Trophoblast cell (in vitro differentiated cells and primary cell): Measurements from ENCODE around the gene HNRNPUL1.

Source experiments
- DNase-seq, 2 donors: peaks; one replicate each; pipeline ENCODE4 v3.0.0-alpha.2; 2016
- H2AFZ ChIP-seq: 2 replicates; pipeline ENCODE4 v1.6.1; 2013; ENCODE audit warnings: low read length, moderate library complexity, mild to moderate bottlenecking; ENCODE audit not compliant: insufficient read depth, poor library complexity
- H2AK5ac ChIP-seq: 2 replicates; pipeline ENCODE4 v1.6.1; 2013; ENCODE audit warnings: mild to moderate bottlenecking, low read length
- H2BK120ac ChIP-seq: 2 replicates; pipeline ENCODE4 v1.6.1; 2013; ENCODE audit warnings: low read length, mild to moderate bottlenecking, moderate library complexity; ENCODE audit not compliant: insufficient read depth, poor library complexity
- H2BK12ac ChIP-seq: 2 replicates; pipeline ENCODE4 v1.6.1; 2013; ENCODE audit warnings: mild to moderate bottlenecking, low read length, moderate library complexity
- H2BK5ac ChIP-seq: 2 replicates; pipeline ENCODE4 v1.6.1; 2013; ENCODE audit warnings: low read length, low read depth, moderate library complexity, mild to moderate bottlenecking; ENCODE audit not compliant: poor library complexity
- H3K14ac ChIP-seq: 2 replicates; pipeline ENCODE4 v1.6.1; 2013; ENCODE audit warnings: mild to moderate bottlenecking, low read length
- H3K18ac ChIP-seq: 2 replicates; pipeline ENCODE4 v1.6.1; 2013; ENCODE audit warnings: mild to moderate bottlenecking, low read length
- H3K23ac ChIP-seq: 2 replicates; pipeline ENCODE4 v1.6.1; 2013; ENCODE audit warnings: low read length
- H3K27ac ChIP-seq: 2 replicates; pipeline ENCODE4 v1.5.1; 2013; ENCODE audit warnings: low read depth, mild to moderate bottlenecking, inconsistent platforms, low read length, moderate library complexity
- H3K27me3 ChIP-seq: 2 replicates; pipeline ENCODE4 v1.6.1; 2013; ENCODE audit warnings: inconsistent platforms, mild to moderate bottlenecking, low read length, moderate library complexity; ENCODE audit not compliant: insufficient read depth
- H3K36me3 ChIP-seq, 2 experiments: 1 replicate in 1 of 2; 2 replicates in 1 of 2; pipeline ENCODE4 v1.6.1; 2013; ENCODE audit warnings: low read length in 2 of 2, mild to moderate bottlenecking in 2 of 2, moderate library complexity in 1 of 2; ENCODE audit not compliant: insufficient read depth in 2 of 2, control insufficient read depth in 1 of 2
- H3K4ac ChIP-seq: 2 replicates; pipeline ENCODE4 v1.6.1; 2013; ENCODE audit warnings: low read depth, mild to moderate bottlenecking, low read length, moderate library complexity
- H3K4me1 ChIP-seq, 2 experiments: 1 replicate in 1 of 2; 2 replicates in 1 of 2; pipeline ENCODE4 v1.6.1; 2013; ENCODE audit warnings: low read length in 2 of 2, mild to moderate bottlenecking in 2 of 2, moderate library complexity in 1 of 2; ENCODE audit not compliant: insufficient read depth in 2 of 2, control insufficient read depth in 1 of 2
- H3K4me2 ChIP-seq: 2 replicates; pipeline ENCODE4 v1.6.1; 2013; ENCODE audit warnings: inconsistent platforms, mild to moderate bottlenecking, low read length, moderate library complexity
- H3K4me3 ChIP-seq: 2 replicates; pipeline ENCODE4 v1.5.1; 2013; ENCODE audit warnings: mild to moderate bottlenecking, low read depth, low read length, inconsistent platforms
- H3K79me1 ChIP-seq: one replicate; pipeline ENCODE4 v1.6.1; 2013; ENCODE audit warnings: low read length
- H3K79me2 ChIP-seq: 2 replicates; pipeline ENCODE4 v1.6.1; 2013; ENCODE audit warnings: low read length, mild to moderate bottlenecking; ENCODE audit not compliant: control insufficient read depth, insufficient read depth, poor library complexity
- H3K9ac ChIP-seq: 2 replicates; pipeline ENCODE4 v1.6.1; 2013; ENCODE audit warnings: mild to moderate bottlenecking, low read length
- H3K9me3 ChIP-seq: 2 replicates; pipeline ENCODE4 v1.6.1; 2013; ENCODE audit warnings: low read depth, mild to moderate bottlenecking, control low read depth, inconsistent platforms, low read length; ENCODE audit not compliant: insufficient read depth
- H4K12ac ChIP-seq: 2 replicates; pipeline ENCODE4 v1.6.1; 2013; ENCODE audit warnings: low read depth, mild to moderate bottlenecking, low read length, moderate library complexity
- H4K8ac ChIP-seq: 2 replicates; pipeline ENCODE4 v1.6.1; 2013; ENCODE audit warnings: low read depth, mild to moderate bottlenecking, low read length, moderate library complexity
- H4K91ac ChIP-seq: one replicate; pipeline ENCODE4 v1.6.1; 2013; ENCODE audit warnings: low read depth, mild to moderate bottlenecking, low read length, moderate library complexity
- WGBS: extraction: QIAGEN DNeasy Blood & Tissue Kit; methylation state at CpG from one replicate; pipeline ENCODE4 v1.1.7; 2013; ENCODE audit warnings: missing lambda C conversion rate; ENCODE audit not compliant: insufficient read length, insufficient coverage; ENCODE audit errors: extremely low coverage; 5-methylcytosine and 5-hydroxymethylcytosine counted together

The HNRNPUL1 gene

DNA sequence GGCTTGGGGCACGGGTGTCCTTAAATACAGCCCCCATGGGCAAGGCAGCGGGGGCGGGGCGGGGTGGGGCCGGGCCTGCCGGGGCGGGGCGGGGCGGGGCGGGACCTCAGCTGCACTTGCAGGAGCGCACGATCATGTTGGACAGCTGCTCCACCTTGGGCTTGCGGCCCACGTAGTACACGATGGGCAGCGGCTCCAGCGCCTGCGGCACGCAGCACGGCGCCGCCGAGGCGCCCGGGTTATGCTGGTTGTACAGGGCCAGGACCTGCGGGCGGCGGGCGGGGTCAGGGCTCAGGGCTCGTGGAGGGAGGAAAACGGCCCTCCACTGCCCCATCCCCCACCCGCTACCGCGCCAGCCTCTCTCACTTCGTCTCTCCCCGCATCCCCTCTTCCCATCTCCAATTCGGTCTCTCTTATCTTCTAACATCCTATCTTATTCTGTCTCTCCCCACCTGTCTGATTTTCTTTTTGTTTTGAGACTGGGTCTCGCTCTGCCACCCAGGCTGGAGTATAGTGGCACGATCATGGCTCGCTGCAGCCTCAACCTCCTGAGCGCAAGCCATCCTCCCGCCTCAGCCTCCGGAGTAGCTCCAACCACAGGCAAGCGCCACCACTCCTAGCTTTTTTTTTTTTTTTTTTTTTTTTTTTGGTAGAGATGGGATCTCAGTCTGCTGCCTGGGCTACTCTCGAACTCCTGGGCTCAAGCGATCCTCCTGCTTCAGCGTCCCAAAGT, 66.9 kb downstream of the HNRNPUL1 start:
- no CpG with 5 or more reads among the region's 47 CpGs for WGBS
- no peak overlapping the region for H2BK12ac ChIP-seq

DNA sequence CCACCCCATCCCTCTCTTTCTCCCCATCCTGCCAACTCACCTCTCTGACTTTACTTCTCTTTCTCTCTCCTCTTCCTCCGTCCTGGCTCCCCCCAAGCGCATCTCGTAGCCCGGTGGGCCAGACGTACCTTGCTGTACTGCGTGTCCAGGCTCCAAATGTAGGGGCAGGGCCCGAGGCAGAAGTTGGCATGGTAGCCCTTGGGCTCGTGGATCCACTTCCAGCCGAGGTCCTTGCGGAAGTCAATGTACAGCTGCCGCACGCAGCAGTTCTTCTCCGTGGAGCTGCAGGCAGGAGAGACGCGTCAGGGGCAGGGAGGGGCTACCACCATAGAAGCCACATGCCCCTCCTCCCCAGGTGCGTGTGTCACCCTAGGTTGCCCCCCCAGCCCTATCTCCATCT, 67.8 kb downstream of the HNRNPUL1 start:
- Histone ChIP-seq H2BK5ac (no peak overlapping the region), H3K9ac (no peak overlapping the region), H4K12ac (no peak overlapping the region), H2BK12ac (no peak overlapping the region), H3K23ac (no peak overlapping the region), H3K4me1 (peaks cover 10 to 13% of the 10 kb centered on the region in 2 experiments), H3K4me3 (no peak overlapping the region), H2AK5ac (no peak overlapping the region), H3K79me1 (peaks cover 7% of the 10 kb centered on the region), H3K27ac (no peak overlapping the region), H3K4me2 (no peak overlapping the region), H4K8ac (no peak overlapping the region), H3K18ac (no peak overlapping the region), H2AFZ (no peak overlapping the region), H3K27me3 (no peaks in the 10 kb centered on the region), H3K4ac (no peak overlapping the region), H3K36me3 (peaks cover 53 to 58% of the 10 kb centered on the region in 2 experiments), H2BK120ac (no peak overlapping the region), H4K91ac (no peak overlapping the region), H3K79me2 (peaks cover 2% of the 10 kb centered on the region), H3K14ac (no peak overlapping the region), H3K9me3 (peaks cover 3% of the 10 kb centered on the region)
- DNase-seq = peak in 1 of 2 donors; percentile 56
- no CpG with 5 or more reads among the region's 16 CpGs for WGBS

More for the DNA sequence above, 66.9 kb downstream of the HNRNPUL1 start:
- Histone ChIP-seq H3K79me2 (peaks cover 4% of the 10 kb centered on the region), H3K14ac (no peak overlapping the region), H3K27me3 (no peaks in the 10 kb centered on the region), H3K27ac (no peak overlapping the region), H3K18ac (no peak overlapping the region), H3K9me3 (peaks cover 3% of the 10 kb centered on the region), H3K4me1 (peaks cover 15 to 18% of the 10 kb centered on the region in 2 experiments), H3K4me3 (no peak overlapping the region), H2AK5ac (no peak overlapping the region), H3K4ac (no peak overlapping the region), H2AFZ (no peak overlapping the region), H3K79me1 (peaks cover 10% of the 10 kb centered on the region), H3K4me2 (no peak overlapping the region), H4K8ac (no peak overlapping the region), H3K36me3 (peaks cover 49 to 57% of the 10 kb centered on the region in 2 experiments), H3K23ac (no peak overlapping the region), H2BK120ac (no peak overlapping the region), H4K91ac (no peak overlapping the region), H3K9ac (no peak overlapping the region), H2BK5ac (no peak overlapping the region), H4K12ac (no peak overlapping the region)
- DNase-seq = peak; percentile 96

DNA sequence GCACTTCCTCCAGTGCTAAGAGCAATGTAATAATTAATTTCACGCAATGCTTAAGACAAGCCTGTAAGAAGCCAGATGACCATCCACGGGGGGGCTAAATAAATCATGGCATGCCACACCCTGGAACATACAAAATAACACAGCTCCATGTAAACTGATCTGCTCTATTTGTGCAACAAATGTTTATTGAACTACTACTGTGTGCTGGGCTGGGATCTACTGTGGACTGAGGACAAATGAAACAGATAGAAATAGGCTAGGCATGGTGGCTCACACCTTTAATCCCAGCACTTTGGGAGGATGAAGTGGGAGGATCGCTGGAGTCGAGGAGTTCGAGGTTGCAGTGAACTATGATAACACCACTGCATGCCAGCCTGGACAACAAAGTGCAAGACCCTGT, 68.3 kb downstream of the HNRNPUL1 start:
- no peak overlapping the region for H2AK5ac ChIP-seq
- no peak overlapping the region for H3K14ac ChIP-seq
- no CpG with 5 or more reads among the region's 5 CpGs for WGBS
- no peak overlapping the region for H3K4me3 ChIP-seq
- H3K4me2 ChIP-seq = no peak overlapping the region
- no peaks in the 10 kb centered on the region for H3K27me3 ChIP-seq
- H3K79me2 ChIP-seq = no peaks in the 10 kb centered on the region
- no peak overlapping the region for H2BK120ac ChIP-seq
- peaks cover 57 to 62% of the 10 kb centered on the region in 2 experiments for H3K36me3 ChIP-seq
- no peak overlapping the region for H4K12ac ChIP-seq
- H4K8ac ChIP-seq = no peak overlapping the region
- H3K9ac ChIP-seq = no peak overlapping the region
- H4K91ac ChIP-seq = no peak overlapping the region
- H3K79me1 ChIP-seq = peaks cover 2% of the 10 kb centered on the region
- H2BK12ac ChIP-seq = no peak overlapping the region
- no peak overlapping the region for H3K4ac ChIP-seq
- H2AFZ ChIP-seq = no peak overlapping the region
- no peak overlapping the region for H3K23ac ChIP-seq
- no peak overlapping the region for H2BK5ac ChIP-seq
- no peak for DNase-seq
- H3K4me1 ChIP-seq = peaks cover 6 to 8% of the 10 kb centered on the region in 2 experiments
- no peak overlapping the region for H3K27ac ChIP-seq
- H3K18ac ChIP-seq = no peak overlapping the region
- H3K9me3 ChIP-seq = peaks cover 3% of the 10 kb centered on the region

DNA sequence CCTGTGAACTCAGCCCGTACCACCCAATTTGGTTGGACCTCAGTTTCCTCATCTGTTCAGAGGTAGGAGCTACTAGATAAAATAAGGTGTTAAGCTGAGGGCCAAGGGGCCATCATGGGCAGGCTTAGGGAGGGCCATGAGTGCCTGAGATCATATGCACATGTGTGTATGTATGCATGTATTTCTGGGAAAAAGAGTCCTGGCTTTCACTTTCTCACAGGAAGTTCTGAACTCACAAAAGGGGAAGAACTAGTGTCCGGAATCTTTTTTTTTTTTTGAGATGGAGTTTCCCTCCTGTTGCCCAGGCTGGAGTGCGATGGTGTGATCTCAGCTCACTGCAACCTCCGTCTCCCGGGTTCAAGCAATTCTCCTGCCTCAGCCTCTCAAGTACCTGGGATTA, 70.6 kb downstream of the HNRNPUL1 start:
- Histone ChIP-seq H3K18ac (no peak overlapping the region), H3K9ac (no peak overlapping the region), H3K27ac (no peak overlapping the region), H3K4me1 (no peaks in the 10 kb centered on the region), H2BK12ac (no peak overlapping the region), H4K12ac (no peak overlapping the region), H3K79me1 (no peaks in the 10 kb centered on the region), H2AK5ac (no peak overlapping the region), H3K23ac (no peak overlapping the region), H3K79me2 (no peaks in the 10 kb centered on the region), H3K4me3 (no peak overlapping the region), H3K4ac (no peak overlapping the region), H2BK120ac (no peak overlapping the region), H2AFZ (no peak overlapping the region), H3K27me3 (no peaks in the 10 kb centered on the region), H2BK5ac (no peak overlapping the region), H3K14ac (no peak overlapping the region), H3K36me3 (peaks cover 58 to 64% of the 10 kb centered on the region in 2 experiments), H4K91ac (no peak overlapping the region), H4K8ac (no peak overlapping the region), H3K4me2 (no peak overlapping the region), H3K9me3 (peaks cover 3% of the 10 kb centered on the region)
- DNase-seq = peak in 1 of 2 donors; percentile 33
- WGBS = no CpG with 5 or more reads among the region's 5 CpGs
